Neuronal stem cell (in vitro differentiated cells): Measurements from ENCODE around the gene RGP1.

Experiments used
- DNase-seq: peaks from one replicate; pipeline ENCODE4 v3.0.0-alpha.2; 2013; ENCODE audit warnings: low spot score
- H2AFZ ChIP-seq: one replicate; pipeline ENCODE4 v1.6.1; 2013; ENCODE audit warnings: mild to moderate bottlenecking, low read length, inconsistent platforms
- H2AK5ac ChIP-seq: 2 replicates; pipeline ENCODE4 v1.6.1; 2013; ENCODE audit warnings: low read depth, mild to moderate bottlenecking, inconsistent platforms, low read length, moderate library complexity, mixed read lengths
- H2BK120ac ChIP-seq: 2 replicates; pipeline ENCODE4 v1.6.1; 2013; ENCODE audit warnings: low read depth, mild to moderate bottlenecking, inconsistent platforms, low read length, moderate library complexity, mixed read lengths
- H2BK12ac ChIP-seq: one replicate; pipeline ENCODE4 v1.6.1; 2013; ENCODE audit warnings: low read length, inconsistent platforms
- H2BK15ac ChIP-seq: 2 replicates; pipeline ENCODE4 v1.6.1; 2013; ENCODE audit warnings: mild to moderate bottlenecking, low read length, inconsistent platforms, mixed read lengths
- H2BK5ac ChIP-seq: one replicate; pipeline ENCODE4 v1.6.1; 2013; ENCODE audit warnings: inconsistent platforms, mild to moderate bottlenecking, low read length, moderate library complexity
- H3K14ac ChIP-seq: one replicate; pipeline ENCODE4 v1.6.1; 2013; ENCODE audit warnings: low read length, inconsistent platforms
- H3K18ac ChIP-seq: 2 replicates; pipeline ENCODE4 v1.6.1; 2013; ENCODE audit warnings: low read length, inconsistent platforms
- H3K23ac ChIP-seq: 2 replicates; pipeline ENCODE4 v1.6.1; 2013; ENCODE audit warnings: low read depth, mild to moderate bottlenecking, mixed read lengths, low read length, inconsistent platforms; ENCODE audit not compliant: poor library complexity
- H3K27ac ChIP-seq: replicated peaks from 3 replicates; pipeline ENCODE4 v1.5.1; 2013; ENCODE audit warnings: low read length, inconsistent platforms
- H3K27me3 ChIP-seq, 3 experiments: 2 replicates each; pipeline ENCODE4 v1.6.1; 2013; ENCODE audit warnings: low read length in 3 of 3, mild to moderate bottlenecking in 2 of 3, inconsistent platforms in 1 of 3, low read depth in 1 of 3, mixed read lengths in 1 of 3, moderate library complexity in 1 of 3; ENCODE audit not compliant: control insufficient read depth in 3 of 3, insufficient read depth in 3 of 3
- H3K36me3 ChIP-seq, 2 donors: replicated peaks in 1 of 2; 2 replicates each; pipeline ENCODE4 v1.6.1; 2013; ENCODE audit warnings: low read length in 2 of 2; ENCODE audit not compliant: control insufficient read depth in 2 of 2, insufficient read depth in 2 of 2
- H3K4ac ChIP-seq: 2 replicates; pipeline ENCODE4 v1.6.1; 2013; ENCODE audit warnings: inconsistent platforms, mild to moderate bottlenecking, low read length, moderate library complexity
- H3K4me1 ChIP-seq, 2 donors: 1 replicate in 1 of 2; 2 replicates in 1 of 2; pipeline ENCODE4 v1.6.1; 2013; ENCODE audit warnings: low read length in 2 of 2, low read depth in 1 of 2; ENCODE audit not compliant: control insufficient read depth in 2 of 2, insufficient read depth in 1 of 2
- H3K4me2 ChIP-seq: one replicate; pipeline ENCODE4 v1.6.1; 2013; ENCODE audit warnings: mild to moderate bottlenecking, low read length, inconsistent platforms; ENCODE audit not compliant: insufficient read depth, poor library complexity, severe bottlenecking
- H3K4me3 ChIP-seq, 2 donors: 2 replicates each; pipeline ENCODE4 v1.5.1; 2013; ENCODE audit warnings: low read length in 2 of 2, mild to moderate bottlenecking in 2 of 2, inconsistent platforms in 1 of 2, moderate library complexity in 1 of 2
- H3K79me1 ChIP-seq: one replicate; pipeline ENCODE4 v1.6.1; 2013; ENCODE audit warnings: low read depth, mild to moderate bottlenecking, inconsistent platforms, low read length, moderate library complexity
- H3K9ac ChIP-seq: one replicate; pipeline ENCODE4 v1.6.1; 2013; ENCODE audit warnings: mild to moderate bottlenecking, low read depth, low read length, inconsistent platforms; ENCODE audit not compliant: poor library complexity
- H3K9me3 ChIP-seq, 2 donors: replicated peaks in 1 of 2; 2 replicates each; pipeline versions ENCODE3 to v1.6.1; 2013; ENCODE audit warnings: low read length in 2 of 2, mild to moderate bottlenecking in 2 of 2, inconsistent platforms in 1 of 2, low read depth in 1 of 2, mixed read lengths in 1 of 2, moderate library complexity in 1 of 2; ENCODE audit not compliant: control insufficient read depth in 2 of 2, insufficient read depth in 1 of 2
- H4K8ac ChIP-seq: one replicate; pipeline ENCODE4 v1.6.1; 2013; ENCODE audit warnings: low read depth, mild to moderate bottlenecking, inconsistent platforms, low read length, moderate library complexity
- H4K91ac ChIP-seq: one replicate; pipeline ENCODE4 v1.6.1; 2013; ENCODE audit warnings: low read length, low read depth, mild to moderate bottlenecking, inconsistent platforms; ENCODE audit not compliant: poor library complexity
- WGBS, 2 donors: extraction: QIAGEN DNeasy Blood & Tissue Kit; methylation state at CpG; one replicate each; pipeline ENCODE4 v1.1.7; 2013; ENCODE audit warnings: missing lambda C conversion rate in 2 of 2, mixed read lengths in 1 of 2; ENCODE audit not compliant: insufficient read length in 2 of 2, insufficient replicate concordance in 1 of 2; ENCODE audit errors: extremely low coverage in 2 of 2; 5-methylcytosine and 5-hydroxymethylcytosine counted together

Gene RGP1

GRCh38 chr9:35738924-35739323 lies 10.2 kb upstream of the RGP1 start:
- H2BK5ac ChIP-seq = no peak overlapping the region
- H2BK15ac ChIP-seq = no peak overlapping the region
- no peak overlapping the region for H3K4me2 ChIP-seq
- H3K4me3 ChIP-seq = no peak overlapping the region
- H2AK5ac ChIP-seq = no peak overlapping the region
- H3K18ac ChIP-seq = no peak overlapping the region
- no CpG with 5 or more reads among the region's 7 CpGs for WGBS, 2 donors
- no peak overlapping the region for H3K4ac ChIP-seq
- H2BK12ac ChIP-seq = no peak overlapping the region
- no peak overlapping the region for H4K91ac ChIP-seq
- H3K27ac ChIP-seq = no peak overlapping the region
- H3K9me3 ChIP-seq = no peaks in the 10 kb centered on the region
- H2AFZ ChIP-seq = no peak overlapping the region
- no peaks in the 10 kb centered on the region for H3K27me3 ChIP-seq
- H3K4me1 ChIP-seq = peaks cover 2 to 4% of the 10 kb centered on the region in 2 donors
- DNase-seq = no peak
- H3K36me3 ChIP-seq = peaks cover 77 to 98% of the 10 kb centered on the region in 2 donors
- H3K9ac ChIP-seq = no peak overlapping the region
- no peak overlapping the region for H4K8ac ChIP-seq
- no peak overlapping the region for H3K23ac ChIP-seq
- no peak overlapping the region for H3K14ac ChIP-seq
- no peaks in the 10 kb centered on the region for H3K79me1 ChIP-seq
- no peak overlapping the region for H2BK120ac ChIP-seq

GRCh38 chr9:35740243-35740642 lies 8.8 kb upstream of the RGP1 start:
- Histone ChIP-seq H3K9ac (peak overlapping the region; percentile 9), H3K36me3 (peaks cover 81 to 98% of the 10 kb centered on the region in 2 donors), H3K14ac (no peak overlapping the region), H3K79me1 (no peaks in the 10 kb centered on the region), H3K23ac (no peak overlapping the region), H2BK15ac (no peak overlapping the region), H3K27me3 (no peaks in the 10 kb centered on the region), H4K91ac (no peak overlapping the region), H2BK12ac (no peak overlapping the region), H3K18ac (no peak overlapping the region), H2BK5ac (no peak overlapping the region), H3K4me2 (no peak overlapping the region), H3K4me1 (peaks cover 2 to 3% of the 10 kb centered on the region in 2 donors), H3K4me3 (no peak overlapping the region), H2AK5ac (no peak overlapping the region), H3K4ac (no peak overlapping the region), H2BK120ac (no peak overlapping the region), H3K27ac (no peak overlapping the region), H3K9me3 (no peaks in the 10 kb centered on the region), H2AFZ (no peak overlapping the region), H4K8ac (no peak overlapping the region)
- no peak for DNase-seq
- no CpG with 5 or more reads among the region's 6 CpGs for WGBS, 2 donors

GRCh38 chr9:35741740-35742139 lies 7.3 kb upstream of the RGP1 start:
- no peak for DNase-seq
- H2BK120ac ChIP-seq = no peak overlapping the region
- no peak overlapping the region for H3K4me2 ChIP-seq
- peaks cover 1 to 3% of the 10 kb centered on the region in 2 donors for H3K4me1 ChIP-seq
- H2BK5ac ChIP-seq = no peak overlapping the region
- WGBS, 2 donors = no CpG with 5 or more reads among the region's 7 CpGs
- no peak overlapping the region for H3K4ac ChIP-seq
- H3K27me3 ChIP-seq = no peaks in the 10 kb centered on the region
- no peak overlapping the region for H3K4me3 ChIP-seq
- no peak overlapping the region for H3K23ac ChIP-seq
- no peak overlapping the region for H2AK5ac ChIP-seq
- H3K27ac ChIP-seq = no peak overlapping the region
- no peaks in the 10 kb centered on the region for H3K9me3 ChIP-seq
- H2BK12ac ChIP-seq = no peak overlapping the region
- H3K36me3 ChIP-seq = peaks cover 68 to 97% of the 10 kb centered on the region in 2 donors
- H2AFZ ChIP-seq = no peak overlapping the region
- no peak overlapping the region for H4K8ac ChIP-seq
- no peak overlapping the region for H4K91ac ChIP-seq
- H3K79me1 ChIP-seq = no peaks in the 10 kb centered on the region
- H3K14ac ChIP-seq = no peak overlapping the region
- H3K18ac ChIP-seq = no peak overlapping the region
- no peak overlapping the region for H2BK15ac ChIP-seq
- no peak overlapping the region for H3K9ac ChIP-seq

GRCh38 chr9:35743452-35743851 lies 5.6 kb upstream of the RGP1 start:
- no peak overlapping the region for H3K23ac ChIP-seq
- no peak overlapping the region for H2BK15ac ChIP-seq
- H2BK120ac ChIP-seq = no peak overlapping the region
- H3K79me1 ChIP-seq = no peaks in the 10 kb centered on the region
- no peaks in the 10 kb centered on the region for H3K27me3 ChIP-seq
- no peak overlapping the region for H3K14ac ChIP-seq
- no peak overlapping the region for H3K9ac ChIP-seq
- no peak overlapping the region for H3K4ac ChIP-seq
- H2BK5ac ChIP-seq = no peak overlapping the region
- H3K18ac ChIP-seq = no peak overlapping the region
- no peak overlapping the region for H3K27ac ChIP-seq
- peaks cover 13 to 17% of the 10 kb centered on the region in 2 donors for H3K4me1 ChIP-seq
- no peak overlapping the region for H3K4me3 ChIP-seq
- H3K4me2 ChIP-seq = no peak overlapping the region
- H4K8ac ChIP-seq = no peak overlapping the region
- WGBS, 2 donors = no CpG with 5 or more reads among the region's 2 CpGs
- H2AK5ac ChIP-seq = no peak overlapping the region
- no peak for DNase-seq
- H3K36me3 ChIP-seq = peaks cover 53 to 88% of the 10 kb centered on the region in 2 donors
- H3K9me3 ChIP-seq = no peaks in the 10 kb centered on the region
- no peak overlapping the region for H2AFZ ChIP-seq
- no peak overlapping the region for H4K91ac ChIP-seq
- H2BK12ac ChIP-seq = no peak overlapping the region
